IPS DF 6.9 (cell line): ENCODE measurements around the gene ABCC12.

Source experiments
- DNase-seq: peaks from one replicate; pipeline ENCODE4 v3.0.0-alpha.2; 2013; ENCODE audit warnings: low read depth, low spot score
- H3K27ac ChIP-seq: one replicate; pipeline ENCODE4 v1.5.1; 2013; ENCODE audit warnings: low read length, control low read depth
- H3K27me3 ChIP-seq: 2 replicates; pipeline ENCODE4 v1.6.1; 2013; ENCODE audit warnings: mild to moderate bottlenecking, low read length; ENCODE audit not compliant: control insufficient read depth, insufficient read depth
- H3K36me3 ChIP-seq: 2 replicates; pipeline ENCODE4 v1.6.1; 2013; ENCODE audit warnings: low read length; ENCODE audit not compliant: control insufficient read depth, insufficient read depth
- H3K4me1 ChIP-seq: 2 replicates; pipeline ENCODE4 v1.6.1; 2013; ENCODE audit warnings: low read length; ENCODE audit not compliant: control insufficient read depth, insufficient read depth
- H3K4me3 ChIP-seq: 2 replicates; pipeline ENCODE4 v1.5.1; 2013; ENCODE audit warnings: mild to moderate bottlenecking, low read length
- H3K9me3 ChIP-seq: 2 replicates; pipeline ENCODE4 v1.6.1; 2013; ENCODE audit warnings: low read length, inconsistent platforms; ENCODE audit not compliant: control insufficient read depth, insufficient read depth
- WGBS: extraction: QIAGEN DNeasy Blood & Tissue Kit; methylation state at CpG from one replicate; pipeline ENCODE4 v1.1.7; 2013; ENCODE audit warnings: mixed read lengths, missing lambda C conversion rate; ENCODE audit not compliant: insufficient read length, insufficient coverage; 5-methylcytosine and 5-hydroxymethylcytosine counted together

Gene ABCC12

GRCh38 chr16:48155926-48156789 is at the start of gene ABCC12:
Gene ABCC12, minus strand, starts transcription at chr16:48155993. Its CDS starts 9,569 bp downstream, at chr16:48146424.
- Histone ChIP-seq H3K27me3 (no peaks in the 10 kb centered on the region; the same call in 1 of the 2 replicates), H3K9me3 (no peaks in the 10 kb centered on the region), H3K36me3 (no peaks in the 10 kb centered on the region), H3K4me1 (no peaks in the 10 kb centered on the region), H3K4me3 (no peak within 1 kb of the TSS), H3K27ac (no peak within 1 kb of the TSS)
- DNase-seq, result no peak
- WGBS, result no CpG with 5 or more reads among the region's 24 CpGs

GRCh38 chr16:48204825-48205151 is 49.0 kb upstream of the ABCC12 start:
- WGBS, result no CpG with 5 or more reads among the region's 6 CpGs
- Histone ChIP-seq H3K27me3 (no peaks in the 10 kb centered on the region), H3K4me1 (peaks cover 1% of the 10 kb centered on the region; the same call in 1 of the 2 replicates), H3K27ac (no peak overlapping the region), H3K4me3 (no peak overlapping the region), H3K9me3 (no peaks in the 10 kb centered on the region), H3K36me3 (0 out of 2 replicates have a peak, but pooled peaks cover 3% of the 10 kb centered on the region)
- DNase-seq, result no peak

GRCh38 chr16:48203974-48204824 is 48.4 kb upstream of the ABCC12 start:
- Histone ChIP-seq H3K4me3 (no peak overlapping the region), H3K36me3 (0 out of 2 replicates have a peak, but pooled peaks cover 3% of the 10 kb centered on the region), H3K4me1 (peaks cover 1% of the 10 kb centered on the region; the same call in 1 of the 2 replicates), H3K27ac (no peak overlapping the region), H3K27me3 (no peaks in the 10 kb centered on the region), H3K9me3 (no peaks in the 10 kb centered on the region)
- WGBS, result no CpG with 5 or more reads among the region's 8 CpGs
- no peak for DNase-seq

- H3K9me3 ChIP-seq, result no peaks in the 10 kb centered on the region
- no peak overlapping the region for H3K4me3 ChIP-seq
- peaks cover 1% of the 10 kb centered on the region; the same call in 1 of the 2 replicates for H3K4me1 ChIP-seq
- WGBS, result no CpG with 5 or more reads among the region's 6 CpGs
- DNase-seq, result no peak
- 0 out of 2 replicates have a peak, but pooled peaks cover 3% of the 10 kb centered on the region for H3K36me3 ChIP-seq
- H3K27me3 ChIP-seq, result no peaks in the 10 kb centered on the region
- no peak overlapping the region for H3K27ac ChIP-seq
Observed at GRCh38 chr16:48201515-48202201, 45.9 kb upstream of the ABCC12 start.

- Histone ChIP-seq H3K9me3 (no peaks in the 10 kb centered on the region), H3K4me1 (0 out of 2 replicates have a peak, but pooled peaks cover 1% of the 10 kb centered on the region), H3K27me3 (no peaks in the 10 kb centered on the region), H3K4me3 (no peak overlapping the region), H3K36me3 (0 out of 2 replicates have a peak, but pooled peaks cover 3% of the 10 kb centered on the region), H3K27ac (no peak overlapping the region)
- DNase-seq, result no peak
- no CpG with 5 or more reads among the region's 3 CpGs for WGBS
Observed at GRCh38 chr16:48197294-48197693, 41.5 kb upstream of the ABCC12 start.

GRCh38 chr16:48194828-48195556 is 39.2 kb upstream of the ABCC12 start:
- no peaks in the 10 kb centered on the region for H3K9me3 ChIP-seq
- H3K4me1 ChIP-seq, result no peaks in the 10 kb centered on the region
- H3K27me3 ChIP-seq, result no peaks in the 10 kb centered on the region
- WGBS, result no CpG with 5 or more reads among the region's 5 CpGs
- DNase-seq, result no peak
- no peak overlapping the region for H3K4me3 ChIP-seq
- H3K36me3 ChIP-seq, result no peaks in the 10 kb centered on the region
- H3K27ac ChIP-seq, result no peak overlapping the region

- DNase-seq, result no peak
- Histone ChIP-seq H3K4me3 (no peak overlapping the region), H3K9me3 (no peaks in the 10 kb centered on the region), H3K36me3 (no peaks in the 10 kb centered on the region), H3K4me1 (no peaks in the 10 kb centered on the region), H3K27me3 (no peaks in the 10 kb centered on the region), H3K27ac (no peak overlapping the region)
- WGBS, result no CpG with 5 or more reads among the region's 7 CpGs
Observed at GRCh38 chr16:48193846-48194245, 38.1 kb upstream of the ABCC12 start.

GRCh38 chr16:48188449-48189102 is 32.8 kb upstream of the ABCC12 start:
- Histone ChIP-seq H3K4me3 (no peak overlapping the region), H3K36me3 (no peaks in the 10 kb centered on the region), H3K27ac (no peak overlapping the region), H3K27me3 (no peaks in the 10 kb centered on the region), H3K9me3 (no peaks in the 10 kb centered on the region), H3K4me1 (no peaks in the 10 kb centered on the region)
- DNase-seq, result no peak
- no CpG with 5 or more reads among the region's 6 CpGs for WGBS

- WGBS, result no CpG with 5 or more reads among the region's 4 CpGs
- Histone ChIP-seq H3K27me3 (no peaks in the 10 kb centered on the region), H3K4me3 (no peak overlapping the region), H3K27ac (no peak overlapping the region), H3K4me1 (no peaks in the 10 kb centered on the region), H3K36me3 (no peaks in the 10 kb centered on the region), H3K9me3 (no peaks in the 10 kb centered on the region)
- DNase-seq, result no peak
Observed at GRCh38 chr16:48187779-48188178, 32.0 kb upstream of the ABCC12 start.
